HepG2 (cell line): Measurements from ENCODE around the gene TRAK1. TPM values are rescaled to one million over a fixed set of nuclear protein-coding genes. Genes with fewer than 3 reads are reported as not detected.

ENCODE experiments used
- ATAC-seq: fragments of 200-7000 bp; cut with Tn5 transposase; 3 replicates; pipeline ENCODE4 v1.9.1; 2020; ENCODE audit warnings: mild to moderate bottlenecking, moderate library complexity
- BruUV-seq: library from RNA; stranded (reverse); fragments of 400-500 nt; replicated peaks from 2 replicates; lab custom pipeline; 2021; lab: Mats Ljungman, UMichigan
- CTCF ChIA-PET: fragments of 300-600 bp; formaldehyde crosslinking; extraction: SDS; loops from one replicate; lab custom pipeline; 2021; ENCODE audit warnings: low total read pairs, inconsistent platforms, low intra/inter-chr PET ratio; lab: Yijun Ruan, JAX
- POLR2A ChIA-PET: fragments of 350-600 bp; sonication (Branson Sonifier 250); formaldehyde crosslinking; loops from one replicate; lab custom pipeline; 2020; ENCODE audit warnings: antibody characterized with exemption, inconsistent platforms; lab: Yijun Ruan, JAX
- DNase-seq: peaks from one replicate; pipeline ENCODE4 v3.0.0-alpha.2; 2015; ENCODE audit warnings: low spot score
- FAIRE-seq: peaks from 3 replicates; lab custom pipeline; 2011; peaks lifted over from hg19 to GRCh38; lab: Jason Lieb, UNC
- H2AFZ ChIP-seq: one replicate; pipeline ENCODE4 v1.6.1; 2011; ENCODE audit warnings: low read length, inconsistent platforms
- H3K27ac ChIP-seq: fragments of 300-600 bp; 3 replicates; pipeline ENCODE4 v1.8.0; 2011; ENCODE audit warnings: mixed run types, mild to moderate bottlenecking, mixed read lengths, low read length, inconsistent platforms; ENCODE audit not compliant: insufficient read depth; ENCODE audit errors: extremely low read length
- H3K27me3 ChIP-seq, 2 experiments: fragments of 200-600 bp in 1 of 2; 2 replicates in 1 of 2; 3 replicates in 1 of 2; pipeline versions ENCODE4 v1.6.0 to v1.8.0; 2011; ENCODE audit warnings: low read length in 2 of 2, mild to moderate bottlenecking in 2 of 2, moderate library complexity in 2 of 2, inconsistent platforms in 1 of 2; ENCODE audit not compliant: insufficient read depth in 2 of 2, control insufficient read depth in 1 of 2
- H3K36me3 ChIP-seq, 2 experiments: fragments of 200-600 bp in 1 of 2; replicated peaks in 1 of 2; 2 replicates in 1 of 2; 3 replicates in 1 of 2; pipeline versions ENCODE4 v1.5.1 to v1.8.0; 2011; ENCODE audit warnings: low read length in 2 of 2, inconsistent platforms in 1 of 2; ENCODE audit not compliant: insufficient read depth in 2 of 2, control insufficient read depth in 1 of 2
- H3K4me1 ChIP-seq: 2 replicates; pipeline ENCODE4 v1.5.1; 2012; ENCODE audit warnings: low read length, inconsistent platforms; ENCODE audit not compliant: insufficient read depth
- H3K4me2 ChIP-seq: 2 replicates; pipeline ENCODE4 v1.6.0; 2011; ENCODE audit warnings: low read depth, low read length, inconsistent platforms
- H3K4me3 ChIP-seq, 3 experiments: fragments of 200-600 bp in 1 of 3; sonication (generic), shearing (Covaris generic) in 1 of 3; replicated peaks in 1 of 3; 2 replicates each; pipeline ENCODE4 v1.5.1; 2011 to 2016; ENCODE audit warnings: low read length in 3 of 3, inconsistent platforms in 2 of 3, low read depth in 2 of 3, mild to moderate bottlenecking in 2 of 3, control low read depth in 1 of 3, mixed read lengths in 1 of 3; ENCODE audit not compliant: insufficient read depth in 1 of 3
- H3K79me2 ChIP-seq: one replicate; pipeline ENCODE4 v1.6.1; 2011; ENCODE audit warnings: low read length, inconsistent platforms; ENCODE audit not compliant: insufficient read depth
- H3K9ac ChIP-seq: 2 replicates; pipeline ENCODE4 v1.6.0; 2011; ENCODE audit warnings: mild to moderate bottlenecking, low read depth, low read length, inconsistent platforms; ENCODE audit not compliant: insufficient read depth
- H3K9me3 ChIP-seq: 2 replicates; pipeline ENCODE4 v1.5.1; 2012; ENCODE audit warnings: mild to moderate bottlenecking, low read length
- H4K20me1 ChIP-seq: 2 replicates; pipeline ENCODE4 v1.6.0; 2011; ENCODE audit warnings: inconsistent platforms, mild to moderate bottlenecking, low read length, moderate library complexity; ENCODE audit not compliant: insufficient read depth
- KLF6 ChIP-seq: IDR thresholded peaks from 2 replicates; pipeline ENCODE4 v1.8.0; 2016; ENCODE audit warnings: missing biosample characterization, missing genetic modification reagents
- MYC ChIP-seq: sonication (generic); formaldehyde crosslinking; IDR thresholded peaks from 2 replicates; pipeline ENCODE4 v1.9.0; 2021; ENCODE audit warnings: missing genetic modification reagents, borderline replicate concordance
- SIN3B ChIP-seq: fragments of 150-350 bp; IDR thresholded peaks from 2 replicates; pipeline ENCODE4 v1.6.1; 2014; ENCODE audit warnings: low read length
- YY1 ChIP-seq: IDR thresholded peaks from 2 replicates; pipeline ENCODE4 v1.6.1; 2011; ENCODE audit warnings: low read length, low read depth, moderate library complexity, mild to moderate bottlenecking; ENCODE audit not compliant: insufficient read depth, insufficient replicate concordance
- ZNF761 ChIP-seq: sonication (generic); formaldehyde crosslinking; conservative IDR thresholded peaks from 2 replicates; pipeline ENCODE4 v1.4.0; 2020; ENCODE audit warnings: mild to moderate bottlenecking, missing genetic modification reagents
- WGBS: methylation state at CpG from one replicate; pipeline ENCODE4 v1.1.6; 2017; ENCODE audit warnings: low lambda C conversion rate; 5-methylcytosine and 5-hydroxymethylcytosine counted together
- in situ Hi-C: cut with HindIII; loops from 2 replicates; pipeline ENCODE4 v1.10.0; 2017; ENCODE audit warnings: low pct_unique_long_range_greater_than_20kb; ENCODE audit not compliant: extremely low pct_ligation_motif_present
- intact Hi-C: fragments of 100-400 bp; cut with micrococcal nuclease; formaldehyde crosslinking; loops from one replicate; pipeline ENCODE4 v1.10.0; 2022; ENCODE audit not compliant: unreplicated experiment
- polyA plus RNA-seq, 8 experiments: library from polyadenylated mRNA; depleted of rRNA in 3 of 8; stranded (reverse) in 7 of 8; unstranded in 1 of 8; fragments of >200 nt; fragmentation: Illumina TruSeq in 4 of 8; extraction: Trizol in 4 of 8; gene quantifications; 2 replicates each; pipeline versions ENCODE4 v1.2.1 to v1.2.3, GENCODE V29; 2011 to 2016; ENCODE audit warnings: low read depth in 4 of 8, missing spikeins in 1 of 8, mixed read lengths in 1 of 8; ENCODE audit not compliant: insufficient read depth in 1 of 8
- total RNA-seq, 5 experiments: library from RNA; depleted of rRNA; stranded (reverse); fragments of >200 nt; fragmentation: Illumina TruSeq; extraction: Trizol; gene quantifications; 2 replicates each; pipeline ENCODE4 v1.2.3, GENCODE V29; 2016; ENCODE audit warnings: low read depth in 1 of 5
- TF ChIP-seq, protein P1 (sequence below): sonication (generic); formaldehyde crosslinking; IDR thresholded peaks from 2 replicates; pipeline ENCODE4 v1.4.0; 2020; ENCODE audit warnings: missing genetic modification reagents, borderline replicate concordance
- TF ChIP-seq, protein P2 (sequence below): sonication (generic); formaldehyde crosslinking; conservative IDR thresholded peaks from 2 replicates; pipeline ENCODE4 v1.4.0; 2020; ENCODE audit warnings: mild to moderate bottlenecking, missing genetic modification reagents, moderate library complexity
- TF ChIP-seq, protein P3 (sequence below): sonication (generic); formaldehyde crosslinking; IDR thresholded peaks from 2 replicates; pipeline ENCODE4 v1.5.0; 2020; ENCODE audit warnings: mild to moderate bottlenecking, missing genetic modification reagents, borderline replicate concordance
- TF ChIP-seq, protein P4 (sequence below): sonication (generic); formaldehyde crosslinking; IDR thresholded peaks from 2 replicates; pipeline ENCODE4 v1.4.0; 2020; ENCODE audit warnings: missing genetic modification reagents

TRAK1 gene
- total and polyA plus RNA-seq, 2 of the 13 experiments (the other 11 are each of a cell fraction or from before 2014, with no cell fraction given) = 20.5 to 46.6 TPM

DNA sequence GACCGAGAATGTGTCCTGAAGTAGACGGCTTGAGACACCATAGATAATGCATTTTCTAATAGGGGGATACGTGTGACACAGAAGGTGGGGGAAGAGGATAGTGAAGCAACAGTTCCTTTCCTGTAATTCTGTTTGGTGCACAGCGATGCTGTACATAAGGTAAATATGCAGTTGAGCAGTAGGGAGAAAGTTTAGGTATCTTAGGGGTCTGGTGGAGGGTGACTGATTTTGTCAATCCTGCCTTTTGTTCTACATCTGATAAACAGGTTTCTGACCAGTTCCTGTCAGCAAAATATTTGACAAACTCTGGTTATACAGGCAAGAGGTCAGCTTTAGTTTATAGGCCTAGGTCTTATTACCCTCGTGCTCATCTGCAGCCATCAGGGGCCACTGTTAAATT is 71.3 kb downstream of the TRAK1 start:
- BruUV-seq = no TSS peak
- in situ Hi-C loops = loop anchor here (5.0 kb wide), 1 partner anchor 40 kb away; no protein-coding TSS in a partner anchor
- no peak; the same call in 2 of the 3 replicates for ATAC-seq
- peak; percentile 4 for FAIRE-seq
- H3K4me3 ChIP-seq = peak overlapping the region; percentile 36 to 81 (median 65); a peak in 4 of 6 replicates
- ChIA-PET POLR2A (no interaction called here), CTCF (interaction anchor here (1.1 kb wide), 1 partner anchor 43 kb away, joined by 3 read pairs; no protein-coding TSS in a partner anchor)
- H3K27ac ChIP-seq = peak overlapping the region; percentile 46
- intact Hi-C loops = loop anchor here (5.0 kb wide), 1 partner anchor 45 kb away; no protein-coding TSS in a partner anchor
- no peak overlapping the region for H2AFZ ChIP-seq
- H3K4me2 ChIP-seq = peak overlapping the region; percentile 92
- DNase-seq = peak; percentile 56
- no peaks in the 10 kb centered on the region; a peak in 1 of 5 replicates for H3K27me3 ChIP-seq
- H3K9ac ChIP-seq = peak overlapping the region; percentile 38
- H3K79me2 ChIP-seq = peaks cover 69% of the 10 kb centered on the region
- H3K9me3 ChIP-seq = no peaks in the 10 kb centered on the region
- H4K20me1 ChIP-seq = peaks cover 19% of the 10 kb centered on the region
- H3K4me1 ChIP-seq = peaks cover 79% of the 10 kb centered on the region
- 10% methylated on average over 5 of the region's 5 CpGs for WGBS
- H3K36me3 ChIP-seq = no peaks in the 10 kb centered on the region; a peak in 2 of 5 replicates
- no peak for TF ChIP-seq SIN3B
- TF ChIP-seq, protein P1, sequence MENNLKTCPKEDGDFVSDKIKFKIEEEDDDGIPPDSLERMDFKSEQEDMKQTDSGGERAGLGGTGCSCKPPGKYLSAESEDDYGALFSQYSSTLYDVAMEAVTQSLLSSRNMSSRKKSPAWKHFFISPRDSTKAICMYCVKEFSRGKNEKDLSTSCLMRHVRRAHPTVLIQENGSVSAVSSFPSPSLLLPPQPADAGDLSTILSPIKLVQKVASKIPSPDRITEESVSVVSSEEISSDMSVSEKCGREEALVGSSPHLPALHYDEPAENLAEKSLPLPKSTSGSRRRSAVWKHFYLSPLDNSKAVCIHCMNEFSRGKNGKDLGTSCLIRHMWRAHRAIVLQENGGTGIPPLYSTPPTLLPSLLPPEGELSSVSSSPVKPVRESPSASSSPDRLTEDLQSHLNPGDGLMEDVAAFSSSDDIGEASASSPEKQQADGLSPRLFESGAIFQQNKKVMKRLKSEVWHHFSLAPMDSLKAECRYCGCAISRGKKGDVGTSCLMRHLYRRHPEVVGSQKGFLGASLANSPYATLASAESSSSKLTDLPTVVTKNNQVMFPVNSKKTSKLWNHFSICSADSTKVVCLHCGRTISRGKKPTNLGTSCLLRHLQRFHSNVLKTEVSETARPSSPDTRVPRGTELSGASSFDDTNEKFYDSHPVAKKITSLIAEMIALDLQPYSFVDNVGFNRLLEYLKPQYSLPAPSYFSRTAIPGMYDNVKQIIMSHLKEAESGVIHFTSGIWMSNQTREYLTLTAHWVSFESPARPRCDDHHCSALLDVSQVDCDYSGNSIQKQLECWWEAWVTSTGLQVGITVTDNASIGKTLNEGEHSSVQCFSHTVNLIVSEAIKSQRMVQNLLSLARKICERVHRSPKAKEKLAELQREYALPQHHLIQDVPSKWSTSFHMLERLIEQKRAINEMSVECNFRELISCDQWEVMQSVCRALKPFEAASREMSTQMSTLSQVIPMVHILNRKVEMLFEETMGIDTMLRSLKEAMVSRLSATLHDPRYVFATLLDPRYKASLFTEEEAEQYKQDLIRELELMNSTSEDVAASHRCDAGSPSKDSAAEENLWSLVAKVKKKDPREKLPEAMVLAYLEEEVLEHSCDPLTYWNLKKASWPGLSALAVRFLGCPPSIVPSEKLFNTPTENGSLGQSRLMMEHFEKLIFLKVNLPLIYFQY (CRISPR knock-in tag) = no peak
- TF ChIP-seq, protein P2, sequence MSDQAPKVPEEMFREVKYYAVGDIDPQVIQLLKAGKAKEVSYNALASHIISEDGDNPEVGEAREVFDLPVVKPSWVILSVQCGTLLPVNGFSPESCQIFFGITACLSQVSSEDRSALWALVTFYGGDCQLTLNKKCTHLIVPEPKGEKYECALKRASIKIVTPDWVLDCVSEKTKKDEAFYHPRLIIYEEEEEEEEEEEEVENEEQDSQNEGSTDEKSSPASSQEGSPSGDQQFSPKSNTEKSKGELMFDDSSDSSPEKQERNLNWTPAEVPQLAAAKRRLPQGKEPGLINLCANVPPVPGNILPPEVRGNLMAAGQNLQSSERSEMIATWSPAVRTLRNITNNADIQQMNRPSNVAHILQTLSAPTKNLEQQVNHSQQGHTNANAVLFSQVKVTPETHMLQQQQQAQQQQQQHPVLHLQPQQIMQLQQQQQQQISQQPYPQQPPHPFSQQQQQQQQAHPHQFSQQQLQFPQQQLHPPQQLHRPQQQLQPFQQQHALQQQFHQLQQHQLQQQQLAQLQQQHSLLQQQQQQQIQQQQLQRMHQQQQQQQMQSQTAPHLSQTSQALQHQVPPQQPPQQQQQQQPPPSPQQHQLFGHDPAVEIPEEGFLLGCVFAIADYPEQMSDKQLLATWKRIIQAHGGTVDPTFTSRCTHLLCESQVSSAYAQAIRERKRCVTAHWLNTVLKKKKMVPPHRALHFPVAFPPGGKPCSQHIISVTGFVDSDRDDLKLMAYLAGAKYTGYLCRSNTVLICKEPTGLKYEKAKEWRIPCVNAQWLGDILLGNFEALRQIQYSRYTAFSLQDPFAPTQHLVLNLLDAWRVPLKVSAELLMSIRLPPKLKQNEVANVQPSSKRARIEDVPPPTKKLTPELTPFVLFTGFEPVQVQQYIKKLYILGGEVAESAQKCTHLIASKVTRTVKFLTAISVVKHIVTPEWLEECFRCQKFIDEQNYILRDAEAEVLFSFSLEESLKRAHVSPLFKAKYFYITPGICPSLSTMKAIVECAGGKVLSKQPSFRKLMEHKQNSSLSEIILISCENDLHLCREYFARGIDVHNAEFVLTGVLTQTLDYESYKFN (CRISPR knock-in tag) = peak; percentile 40
- TF ChIP-seq, protein P3, sequence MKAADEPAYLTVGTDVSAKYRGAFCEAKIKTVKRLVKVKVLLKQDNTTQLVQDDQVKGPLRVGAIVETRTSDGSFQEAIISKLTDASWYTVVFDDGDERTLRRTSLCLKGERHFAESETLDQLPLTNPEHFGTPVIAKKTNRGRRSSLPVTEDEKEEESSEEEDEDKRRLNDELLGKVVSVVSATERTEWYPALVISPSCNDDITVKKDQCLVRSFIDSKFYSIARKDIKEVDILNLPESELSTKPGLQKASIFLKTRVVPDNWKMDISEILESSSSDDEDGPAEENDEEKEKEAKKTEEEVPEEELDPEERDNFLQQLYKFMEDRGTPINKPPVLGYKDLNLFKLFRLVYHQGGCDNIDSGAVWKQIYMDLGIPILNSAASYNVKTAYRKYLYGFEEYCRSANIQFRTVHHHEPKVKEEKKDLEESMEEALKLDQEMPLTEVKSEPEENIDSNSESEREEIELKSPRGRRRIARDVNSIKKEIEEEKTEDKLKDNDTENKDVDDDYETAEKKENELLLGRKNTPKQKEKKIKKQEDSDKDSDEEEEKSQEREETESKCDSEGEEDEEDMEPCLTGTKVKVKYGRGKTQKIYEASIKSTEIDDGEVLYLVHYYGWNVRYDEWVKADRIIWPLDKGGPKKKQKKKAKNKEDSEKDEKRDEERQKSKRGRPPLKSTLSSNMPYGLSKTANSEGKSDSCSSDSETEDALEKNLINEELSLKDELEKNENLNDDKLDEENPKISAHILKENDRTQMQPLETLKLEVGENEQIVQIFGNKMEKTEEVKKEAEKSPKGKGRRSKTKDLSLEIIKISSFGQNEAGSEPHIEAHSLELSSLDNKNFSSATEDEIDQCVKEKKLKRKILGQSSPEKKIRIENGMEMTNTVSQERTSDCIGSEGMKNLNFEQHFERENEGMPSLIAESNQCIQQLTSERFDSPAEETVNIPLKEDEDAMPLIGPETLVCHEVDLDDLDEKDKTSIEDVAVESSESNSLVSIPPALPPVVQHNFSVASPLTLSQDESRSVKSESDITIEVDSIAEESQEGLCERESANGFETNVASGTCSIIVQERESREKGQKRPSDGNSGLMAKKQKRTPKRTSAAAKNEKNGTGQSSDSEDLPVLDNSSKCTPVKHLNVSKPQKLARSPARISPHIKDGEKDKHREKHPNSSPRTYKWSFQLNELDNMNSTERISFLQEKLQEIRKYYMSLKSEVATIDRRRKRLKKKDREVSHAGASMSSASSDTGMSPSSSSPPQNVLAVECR (CRISPR knock-in tag) = no peak
- TF ChIP-seq KLF6 (CRISPR knock-in tag) = no peak
- no peak for TF ChIP-seq YY1
- TF ChIP-seq ZNF761 (CRISPR knock-in tag) = no peak
- TF ChIP-seq MYC (CRISPR knock-in tag) = no peak
- TF ChIP-seq, protein P4, sequence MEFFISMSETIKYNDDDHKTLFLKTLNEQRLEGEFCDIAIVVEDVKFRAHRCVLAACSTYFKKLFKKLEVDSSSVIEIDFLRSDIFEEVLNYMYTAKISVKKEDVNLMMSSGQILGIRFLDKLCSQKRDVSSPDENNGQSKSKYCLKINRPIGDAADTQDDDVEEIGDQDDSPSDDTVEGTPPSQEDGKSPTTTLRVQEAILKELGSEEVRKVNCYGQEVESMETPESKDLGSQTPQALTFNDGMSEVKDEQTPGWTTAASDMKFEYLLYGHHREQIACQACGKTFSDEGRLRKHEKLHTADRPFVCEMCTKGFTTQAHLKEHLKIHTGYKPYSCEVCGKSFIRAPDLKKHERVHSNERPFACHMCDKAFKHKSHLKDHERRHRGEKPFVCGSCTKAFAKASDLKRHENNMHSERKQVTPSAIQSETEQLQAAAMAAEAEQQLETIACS = no peak
